Muscle of leg (tissue), 11 donors: Measurements from ENCODE around the gene MAGEA4. TPM values are rescaled to one million over a fixed set of nuclear protein-coding genes. Genes with fewer than 3 reads are reported as not detected.

Source experiments
- DNase-seq: peaks from one replicate; pipeline ENCODE4 v3.0.0; 2013
- H3K27ac ChIP-seq: one replicate; pipeline ENCODE4 v1.5.1; 2013; ENCODE audit warnings: mild to moderate bottlenecking, low read length, control low read depth
- H3K27me3 ChIP-seq: one replicate; pipeline ENCODE4 v1.6.1; 2013; ENCODE audit warnings: low read length; ENCODE audit not compliant: control insufficient read depth, insufficient read depth
- H3K36me3 ChIP-seq: one replicate; pipeline ENCODE4 v1.6.1; 2013; ENCODE audit warnings: low read length; ENCODE audit not compliant: control insufficient read depth, insufficient read depth
- H3K4me1 ChIP-seq: one replicate; pipeline ENCODE4 v1.6.1; 2013; ENCODE audit warnings: low read length; ENCODE audit not compliant: control insufficient read depth, insufficient read depth
- H3K4me3 ChIP-seq: one replicate; pipeline ENCODE4 v1.5.1; 2013; ENCODE audit warnings: low read length, control low read depth
- H3K9me3 ChIP-seq: replicated peaks from 2 replicates; pipeline ENCODE4 v1.6.1; 2013; ENCODE audit warnings: low read depth, low read length; ENCODE audit not compliant: control insufficient read depth
- WGBS: methylation state at CpG from one replicate; pipeline ENCODE4 v1.1.5; 2013; ENCODE audit warnings: missing lambda C conversion rate; ENCODE audit not compliant: insufficient coverage; 5-methylcytosine and 5-hydroxymethylcytosine counted together
- polyA plus RNA-seq, 8 donors: library from polyadenylated mRNA; unstranded; fragments of 120-200 nt; gene quantifications; one replicate each; pipeline versions ENCODE4 v1.2.1 to v1.2.3, GENCODE V29; 2013; ENCODE audit warnings: inconsistent platforms in 1 of 8, low replicate concordance in 1 of 8; ENCODE audit not compliant: insufficient read length in 8 of 8, insufficient read depth in 1 of 8
- total RNA-seq: library from RNA; stranded (reverse); fragments of 120-200 nt; gene quantifications from one replicate; pipeline ENCODE4 v1.2.4, GENCODE V29; 2013

The MAGEA4 gene
- total and polyA plus RNA-seq, 9 donors = 0.14 TPM; not detected in 8

- no peak for DNase-seq
- Histone ChIP-seq H3K4me3 (no peak overlapping the region), H3K27ac (no peak overlapping the region), H3K4me1 (no peaks in the 10 kb centered on the region), H3K27me3 (peaks cover 3% of the 10 kb centered on the region), H3K36me3 (no peaks in the 10 kb centered on the region), H3K9me3 (no peaks in the 10 kb centered on the region)
- whole genome bisulfite sequencing = 76% methylated on average over 5 of the region's 5 CpGs
These were observed 10.0 kb downstream of the MAGEA4 start for GRCh38 chrX:151922692-151923091.

DNA sequence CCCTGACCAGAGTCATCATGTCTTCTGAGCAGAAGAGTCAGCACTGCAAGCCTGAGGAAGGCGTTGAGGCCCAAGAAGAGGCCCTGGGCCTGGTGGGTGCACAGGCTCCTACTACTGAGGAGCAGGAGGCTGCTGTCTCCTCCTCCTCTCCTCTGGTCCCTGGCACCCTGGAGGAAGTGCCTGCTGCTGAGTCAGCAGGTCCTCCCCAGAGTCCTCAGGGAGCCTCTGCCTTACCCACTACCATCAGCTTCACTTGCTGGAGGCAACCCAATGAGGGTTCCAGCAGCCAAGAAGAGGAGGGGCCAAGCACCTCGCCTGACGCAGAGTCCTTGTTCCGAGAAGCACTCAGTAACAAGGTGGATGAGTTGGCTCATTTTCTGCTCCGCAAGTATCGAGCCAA lies 11.0 kb downstream of the MAGEA4 start:
- Histone ChIP-seq H3K36me3 (no peaks in the 10 kb centered on the region), H3K4me1 (no peaks in the 10 kb centered on the region), H3K4me3 (no peak overlapping the region), H3K9me3 (no peaks in the 10 kb centered on the region), H3K27me3 (peaks cover 3% of the 10 kb centered on the region), H3K27ac (no peak overlapping the region)
- 71% methylated on average over 6 of the region's 6 CpGs for WGBS
- DNase-seq = no peak

DNA sequence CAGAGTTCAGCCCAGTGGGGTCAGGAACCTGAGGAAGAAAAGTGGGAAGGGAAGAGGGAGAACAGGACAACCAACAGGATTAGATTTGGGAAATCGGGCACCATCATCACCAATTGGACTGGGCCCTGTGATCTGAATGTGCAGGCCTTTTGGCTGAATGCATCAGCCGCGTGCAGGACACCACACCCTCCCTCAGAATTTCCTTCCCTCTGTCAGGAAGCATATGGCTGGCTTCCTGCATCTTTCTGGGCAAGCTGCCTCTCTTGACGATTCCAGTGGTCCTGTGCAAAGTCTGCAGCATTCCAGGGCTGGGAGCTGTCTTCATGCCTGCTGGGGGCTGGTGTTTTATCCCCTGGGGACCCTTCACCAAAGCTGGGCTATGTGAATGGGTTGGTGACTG lies 16.4 kb downstream of the MAGEA4 start:
- H3K4me3 ChIP-seq = no peak overlapping the region
- DNase-seq = peak; percentile 2
- H3K36me3 ChIP-seq = no peaks in the 10 kb centered on the region
- no peak overlapping the region for H3K27ac ChIP-seq
- no peaks in the 10 kb centered on the region for H3K9me3 ChIP-seq
- WGBS = 64% methylated on average over 4 of the region's 4 CpGs
- no peaks in the 10 kb centered on the region for H3K4me1 ChIP-seq
- H3K27me3 ChIP-seq = peaks cover 3% of the 10 kb centered on the region

DNA sequence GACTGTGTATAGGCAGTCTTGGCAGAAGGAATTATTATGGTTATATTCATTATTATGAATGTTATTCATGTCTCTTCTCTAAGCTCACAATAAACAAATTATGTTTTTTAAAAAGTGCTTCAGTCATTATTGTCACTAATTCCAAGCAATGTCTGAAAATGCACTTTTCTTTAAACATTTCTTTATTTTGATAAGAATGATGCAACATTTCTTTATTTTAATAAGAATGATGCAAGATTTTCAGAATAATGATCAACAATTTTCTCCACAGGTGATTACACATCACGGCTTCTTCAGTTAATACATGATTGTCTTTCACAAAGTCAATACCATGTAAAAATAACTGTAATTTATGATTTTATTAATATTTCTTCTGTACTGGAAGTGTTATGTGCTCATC lies 22.7 kb downstream of the MAGEA4 start:
- no CpG with 5 or more reads among the region's 1 CpG for WGBS

DNA sequence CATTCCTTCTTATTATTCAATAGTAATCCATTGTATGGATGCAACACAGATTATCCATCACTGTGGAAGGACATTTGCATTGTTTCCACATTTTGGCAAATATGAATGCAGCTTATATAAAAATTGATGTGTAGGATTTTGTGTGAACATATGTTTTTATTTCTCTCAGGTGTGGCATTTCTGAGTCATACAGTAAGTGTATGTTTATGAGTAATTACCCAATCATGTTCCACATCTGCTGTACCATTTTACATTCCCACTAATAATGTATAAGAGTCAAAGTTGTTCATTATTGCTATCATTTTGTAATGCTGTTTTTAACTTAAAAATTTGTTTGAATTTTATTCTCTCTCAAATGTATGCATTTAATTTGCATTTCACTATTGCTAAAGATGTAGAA lies 25.5 kb downstream of the MAGEA4 start:
- Histone ChIP-seq H3K36me3 (no peaks in the 10 kb centered on the region), H3K27me3 (no peaks in the 10 kb centered on the region), H3K4me3 (no peak overlapping the region), H3K27ac (no peak overlapping the region), H3K9me3 (no peaks in the 10 kb centered on the region), H3K4me1 (no peaks in the 10 kb centered on the region)
- DNase-seq = no peak

More for the DNA sequence above, 22.7 kb downstream of the MAGEA4 start:
- no peak overlapping the region for H3K27ac ChIP-seq
- no peaks in the 10 kb centered on the region for H3K27me3 ChIP-seq
- H3K4me1 ChIP-seq = no peaks in the 10 kb centered on the region
- no peaks in the 10 kb centered on the region for H3K9me3 ChIP-seq
- no peak for DNase-seq
- H3K4me3 ChIP-seq = no peak overlapping the region
- H3K36me3 ChIP-seq = no peaks in the 10 kb centered on the region

- peaks cover 41% of the 10 kb centered on the region for H3K36me3 ChIP-seq
- no peaks in the 10 kb centered on the region for H3K9me3 ChIP-seq
- no peak overlapping the region for H3K4me3 ChIP-seq
- no peaks in the 10 kb centered on the region for H3K4me1 ChIP-seq
- 84% methylated on average over 7 of the region's 15 CpGs for WGBS
- H3K27me3 ChIP-seq = no peaks in the 10 kb centered on the region
- no peak overlapping the region for H3K27ac ChIP-seq
- DNase-seq = no peak
These were observed 42.0 kb downstream of the MAGEA4 start for GRCh38 chrX:151954730-151955129.

DNA sequence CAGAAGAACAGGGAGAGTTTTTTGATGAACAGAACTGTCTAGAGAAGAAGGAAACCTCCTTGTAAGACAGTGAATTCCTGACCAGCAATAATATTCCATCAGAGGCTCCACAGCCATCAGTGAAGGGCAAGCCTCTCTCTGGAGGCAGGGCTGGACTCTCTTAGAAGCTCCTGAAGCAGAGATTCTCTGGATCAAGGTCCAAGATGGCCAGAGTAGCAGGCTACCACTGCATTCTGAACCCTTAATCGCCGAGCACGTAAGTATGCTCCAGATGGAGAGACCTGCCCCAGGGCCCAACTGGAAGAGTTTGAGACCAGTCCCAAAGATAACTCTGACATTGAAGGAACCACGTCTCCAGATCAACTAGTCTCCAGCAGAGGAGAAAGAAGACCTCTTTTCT lies 45.4 kb downstream of the MAGEA4 start:
- H3K9me3 ChIP-seq = no peaks in the 10 kb centered on the region
- WGBS = 81% methylated on average over 4 of the region's 4 CpGs

DNA sequence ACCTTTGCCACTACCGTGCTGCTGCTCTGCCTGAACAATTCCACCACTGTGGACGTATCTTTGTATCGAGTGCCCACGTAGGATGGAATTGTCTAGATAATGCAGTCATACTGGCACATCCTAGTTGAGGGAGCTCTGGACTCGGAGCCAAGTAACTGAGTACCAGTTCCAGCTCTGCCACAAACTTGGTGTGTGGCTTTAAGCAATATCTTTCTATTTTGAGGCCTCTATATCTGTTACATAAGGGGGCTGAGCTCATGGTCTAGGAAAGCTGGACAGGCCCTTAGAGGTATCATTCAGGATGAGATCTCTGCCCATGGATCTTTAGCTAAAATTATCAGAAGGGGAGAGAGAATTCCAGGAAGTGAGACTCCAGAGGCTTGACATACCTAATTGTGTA lies 49.3 kb downstream of the MAGEA4 start:
- Histone ChIP-seq H3K4me1 (no peaks in the 10 kb centered on the region), H3K36me3 (peaks cover 43% of the 10 kb centered on the region), H3K9me3 (no peaks in the 10 kb centered on the region), H3K27me3 (no peaks in the 10 kb centered on the region), H3K4me3 (no peak overlapping the region), H3K27ac (no peak overlapping the region)
- DNase-seq = no peak
- 61% methylated on average over 3 of the region's 5 CpGs for WGBS

More for the DNA sequence above, 45.4 kb downstream of the MAGEA4 start:
- H3K4me3 ChIP-seq = no peak overlapping the region
- no peaks in the 10 kb centered on the region for H3K27me3 ChIP-seq
- no peak for DNase-seq
- H3K36me3 ChIP-seq = peaks cover 59% of the 10 kb centered on the region
- H3K27ac ChIP-seq = no peak overlapping the region
- no peaks in the 10 kb centered on the region for H3K4me1 ChIP-seq

GRCh38 chrX:151966236-151966635 lies 53.5 kb downstream of the MAGEA4 start:
- Histone ChIP-seq H3K27me3 (no peaks in the 10 kb centered on the region), H3K4me1 (peaks cover 4% of the 10 kb centered on the region), H3K36me3 (peaks cover 23% of the 10 kb centered on the region), H3K27ac (no peak overlapping the region), H3K4me3 (no peak overlapping the region), H3K9me3 (no peaks in the 10 kb centered on the region)
- no peak for DNase-seq
- 94% methylated on average over 4 of the region's 6 CpGs for WGBS

DNA sequence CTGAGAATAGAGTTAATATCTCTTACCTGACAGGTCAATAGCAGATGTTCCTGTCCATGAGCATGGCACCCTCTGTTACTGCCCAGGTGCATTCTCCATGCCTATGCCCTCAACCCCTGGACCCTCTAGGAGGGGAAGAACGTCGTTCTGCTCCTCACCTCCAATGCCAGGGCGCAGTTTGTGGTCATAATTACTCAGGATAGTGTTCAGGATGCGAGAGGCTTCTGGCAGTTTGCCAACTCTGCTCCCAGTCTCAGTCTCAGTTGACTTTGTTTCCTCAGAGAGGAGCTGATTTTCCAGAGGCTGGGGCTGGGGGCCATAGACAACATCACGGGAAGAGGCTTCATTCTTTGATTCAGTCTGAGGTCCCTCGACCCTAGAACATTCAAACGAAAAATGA lies 57.3 kb downstream of the MAGEA4 start:
- peaks cover 12% of the 10 kb centered on the region for H3K27me3 ChIP-seq
- H3K9me3 ChIP-seq = no peaks in the 10 kb centered on the region
- no peak overlapping the region for H3K27ac ChIP-seq
- H3K4me3 ChIP-seq = no peak overlapping the region
- peaks cover 19% of the 10 kb centered on the region for H3K36me3 ChIP-seq
- DNase-seq = no peak
- 48% methylated on average over 3 of the region's 7 CpGs for WGBS
- H3K4me1 ChIP-seq = peaks cover 4% of the 10 kb centered on the region

- 68% methylated on average over 4 of the region's 6 CpGs for WGBS
- Histone ChIP-seq H3K36me3 (peaks cover 19% of the 10 kb centered on the region), H3K27me3 (peaks cover 12% of the 10 kb centered on the region), H3K9me3 (no peaks in the 10 kb centered on the region), H3K4me3 (no peak overlapping the region), H3K4me1 (peaks cover 4% of the 10 kb centered on the region), H3K27ac (no peak overlapping the region)
- peak; percentile 46 for DNase-seq
These were observed 58.0 kb downstream of the MAGEA4 start for GRCh38 chrX:151970661-151971060.
